Ovary (tissue), 3 donors: ENCODE results near the gene HHEX.

ENCODE experiments used
- EP300 ChIP-seq: sonication (generic); formaldehyde crosslinking; IDR thresholded peaks from one replicate; pipeline ENCODE4 v1.6.1; 2017; ENCODE audit warnings: antibody characterized with exemption
- TF ChIP-seq, protein P1 (sequence below), 3 donors: fragments of 450-650 bp in 2 of 3; fragments of 200-600 bp in 1 of 3; IDR thresholded peaks; one replicate each; pipeline versions ENCODE4 v1.5.1 to v1.8.0; 2016 to 2022; ENCODE audit warnings: antibody characterized with exemption in 3 of 3, mild to moderate bottlenecking in 1 of 3
- donor health status: DM: no; HTN: no; CAD: no.

DNA sequence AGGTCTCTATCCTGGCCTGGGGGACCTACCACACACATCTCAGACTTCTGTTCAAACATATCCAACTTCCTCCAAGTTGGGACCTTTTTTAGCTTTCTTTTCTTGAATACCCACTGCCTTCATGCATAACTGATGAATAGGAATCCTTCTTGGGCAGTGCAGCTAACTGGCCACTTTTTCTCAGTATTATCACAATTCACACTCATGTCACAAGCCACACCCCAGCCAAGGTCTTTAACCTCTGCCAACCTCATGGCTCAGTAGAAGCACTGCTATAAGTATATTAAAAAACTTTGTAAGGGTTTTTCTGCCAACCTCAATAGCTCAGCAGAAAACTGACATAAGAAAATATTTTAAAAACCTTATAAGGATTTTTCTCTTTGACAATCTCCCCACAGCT lies 44.5 kb downstream of the HHEX start:
- TF ChIP-seq, protein P1, sequence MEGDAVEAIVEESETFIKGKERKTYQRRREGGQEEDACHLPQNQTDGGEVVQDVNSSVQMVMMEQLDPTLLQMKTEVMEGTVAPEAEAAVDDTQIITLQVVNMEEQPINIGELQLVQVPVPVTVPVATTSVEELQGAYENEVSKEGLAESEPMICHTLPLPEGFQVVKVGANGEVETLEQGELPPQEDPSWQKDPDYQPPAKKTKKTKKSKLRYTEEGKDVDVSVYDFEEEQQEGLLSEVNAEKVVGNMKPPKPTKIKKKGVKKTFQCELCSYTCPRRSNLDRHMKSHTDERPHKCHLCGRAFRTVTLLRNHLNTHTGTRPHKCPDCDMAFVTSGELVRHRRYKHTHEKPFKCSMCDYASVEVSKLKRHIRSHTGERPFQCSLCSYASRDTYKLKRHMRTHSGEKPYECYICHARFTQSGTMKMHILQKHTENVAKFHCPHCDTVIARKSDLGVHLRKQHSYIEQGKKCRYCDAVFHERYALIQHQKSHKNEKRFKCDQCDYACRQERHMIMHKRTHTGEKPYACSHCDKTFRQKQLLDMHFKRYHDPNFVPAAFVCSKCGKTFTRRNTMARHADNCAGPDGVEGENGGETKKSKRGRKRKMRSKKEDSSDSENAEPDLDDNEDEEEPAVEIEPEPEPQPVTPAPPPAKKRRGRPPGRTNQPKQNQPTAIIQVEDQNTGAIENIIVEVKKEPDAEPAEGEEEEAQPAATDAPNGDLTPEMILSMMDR (IDR thresholded peaks at IDR 0.05): no peak
- TF ChIP-seq EP300: no peak
